Measurements from ENCODE around the gene MAP6D1.

MAP6D1 gene

DNA sequence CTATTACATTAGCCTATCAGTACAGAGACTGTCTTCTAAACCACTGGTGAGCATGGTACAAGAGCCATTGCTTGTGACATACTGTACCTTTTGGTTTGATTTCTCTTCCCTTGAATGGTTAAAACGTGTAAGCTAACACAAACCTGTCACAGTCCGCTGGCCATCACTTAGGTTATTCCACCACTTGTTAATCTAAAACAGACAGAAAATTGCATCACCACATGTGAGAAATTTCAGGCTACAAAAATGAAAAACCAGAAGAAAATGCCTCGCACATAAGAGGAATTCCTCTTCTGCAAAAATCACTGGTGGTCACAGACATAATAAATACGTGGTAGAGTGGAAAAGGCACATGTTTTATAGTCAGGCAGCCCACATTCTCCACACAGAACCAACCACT is 37.2 kb upstream of the MAP6D1 start:
- no peak for DNase-seq (ENCODE audit: low read depth)
- TF ChIP-seq, protein P1, sequence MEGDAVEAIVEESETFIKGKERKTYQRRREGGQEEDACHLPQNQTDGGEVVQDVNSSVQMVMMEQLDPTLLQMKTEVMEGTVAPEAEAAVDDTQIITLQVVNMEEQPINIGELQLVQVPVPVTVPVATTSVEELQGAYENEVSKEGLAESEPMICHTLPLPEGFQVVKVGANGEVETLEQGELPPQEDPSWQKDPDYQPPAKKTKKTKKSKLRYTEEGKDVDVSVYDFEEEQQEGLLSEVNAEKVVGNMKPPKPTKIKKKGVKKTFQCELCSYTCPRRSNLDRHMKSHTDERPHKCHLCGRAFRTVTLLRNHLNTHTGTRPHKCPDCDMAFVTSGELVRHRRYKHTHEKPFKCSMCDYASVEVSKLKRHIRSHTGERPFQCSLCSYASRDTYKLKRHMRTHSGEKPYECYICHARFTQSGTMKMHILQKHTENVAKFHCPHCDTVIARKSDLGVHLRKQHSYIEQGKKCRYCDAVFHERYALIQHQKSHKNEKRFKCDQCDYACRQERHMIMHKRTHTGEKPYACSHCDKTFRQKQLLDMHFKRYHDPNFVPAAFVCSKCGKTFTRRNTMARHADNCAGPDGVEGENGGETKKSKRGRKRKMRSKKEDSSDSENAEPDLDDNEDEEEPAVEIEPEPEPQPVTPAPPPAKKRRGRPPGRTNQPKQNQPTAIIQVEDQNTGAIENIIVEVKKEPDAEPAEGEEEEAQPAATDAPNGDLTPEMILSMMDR (IDR thresholded peaks at IDR 0.05; ENCODE audit: low read depth, low read length): no peak
- TF ChIP-seq MYC (IDR thresholded peaks at IDR 0.05; ENCODE audit: low read depth, low read length) (no peak), POLR2A (IDR thresholded peaks at IDR 0.05; ENCODE audit: extremely low read depth, insufficient read length) (no peak)
- TF ChIP-seq, protein P2, sequence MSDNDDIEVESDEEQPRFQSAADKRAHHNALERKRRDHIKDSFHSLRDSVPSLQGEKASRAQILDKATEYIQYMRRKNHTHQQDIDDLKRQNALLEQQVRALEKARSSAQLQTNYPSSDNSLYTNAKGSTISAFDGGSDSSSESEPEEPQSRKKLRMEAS (IDR thresholded peaks at IDR 0.05; ENCODE audit: low read depth, low read length): no peak
- H3K4me3 ChIP-seq (ENCODE audit: low read depth, low read length): no peak overlapping the region

DNA sequence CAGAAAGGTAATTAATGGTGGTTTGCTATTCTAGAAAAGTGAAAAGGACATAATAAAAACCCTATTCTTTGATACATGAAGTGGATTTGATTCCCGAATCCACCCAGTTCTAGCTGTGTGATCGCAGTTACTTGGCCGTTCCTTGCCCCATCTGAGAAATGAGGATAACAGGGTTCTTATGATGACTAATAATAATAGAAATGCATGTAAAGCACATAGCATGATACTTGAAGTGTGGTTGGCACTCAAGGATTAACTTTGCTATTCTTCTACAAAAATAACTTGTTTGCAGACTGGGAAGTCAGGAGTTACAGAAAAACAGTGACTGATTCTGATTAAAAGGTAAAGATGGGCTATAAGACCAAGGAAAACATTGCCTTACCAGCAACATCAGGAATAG is 32.5 kb upstream of the MAP6D1 start:
- TF ChIP-seq MYC (IDR thresholded peaks at IDR 0.05; ENCODE audit: low read depth, low read length): no peak
- TF ChIP-seq POLR2A (IDR thresholded peaks at IDR 0.05; ENCODE audit: extremely low read depth, insufficient read length): no peak
- TF ChIP-seq, protein P1 (IDR thresholded peaks at IDR 0.05; ENCODE audit: low read depth, low read length): no peak
- TF ChIP-seq, protein P2 (IDR thresholded peaks at IDR 0.05; ENCODE audit: low read depth, low read length): no peak
- DNase-seq (ENCODE audit: low read depth): no peak
- H3K4me3 ChIP-seq (ENCODE audit: low read depth, low read length): no peak overlapping the region

DNA sequence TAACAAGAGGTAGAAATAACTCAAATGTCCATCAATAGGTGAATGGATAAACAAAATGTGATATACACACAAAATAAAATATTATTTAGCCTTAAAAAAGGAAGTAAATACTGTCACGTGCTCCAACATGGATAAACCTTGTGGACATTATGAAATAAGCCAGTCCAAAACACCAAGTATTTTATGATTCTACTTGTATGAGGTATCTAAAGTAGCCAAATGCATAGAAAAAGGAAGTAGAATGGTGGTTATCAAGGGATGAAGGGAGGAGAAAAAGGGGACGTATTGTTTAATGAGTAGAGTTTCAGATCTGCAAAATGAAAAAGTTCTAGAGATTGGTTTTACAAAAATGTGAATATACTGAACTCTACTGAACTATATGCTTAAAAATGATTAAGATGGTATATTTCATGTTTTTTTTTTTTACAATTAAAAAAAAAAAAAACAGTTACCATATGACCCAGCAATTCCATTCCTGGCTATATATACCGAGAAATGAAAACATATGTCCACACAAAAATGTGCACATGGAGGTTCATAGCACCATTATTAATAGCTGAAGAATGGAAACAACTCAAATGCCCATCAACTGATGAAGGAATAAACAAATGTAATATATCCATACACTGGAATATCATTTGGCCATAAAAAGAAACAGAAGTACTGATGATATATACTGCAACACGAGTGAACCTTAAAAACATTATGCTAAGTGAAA is 29.1 kb upstream of the MAP6D1 start:
- H3K4me3 ChIP-seq (ENCODE audit: low read depth, low read length): no peak overlapping the region
- no peak for DNase-seq (ENCODE audit: low read depth)
- TF ChIP-seq, protein P2 (IDR thresholded peaks at IDR 0.05; ENCODE audit: low read depth, low read length): no peak
- TF ChIP-seq MYC (IDR thresholded peaks at IDR 0.05; ENCODE audit: low read depth, low read length) (no peak), POLR2A (IDR thresholded peaks at IDR 0.05; ENCODE audit: extremely low read depth, insufficient read length) (no peak)
- TF ChIP-seq, protein P1 (IDR thresholded peaks at IDR 0.05; ENCODE audit: low read depth, low read length): no peak

DNA sequence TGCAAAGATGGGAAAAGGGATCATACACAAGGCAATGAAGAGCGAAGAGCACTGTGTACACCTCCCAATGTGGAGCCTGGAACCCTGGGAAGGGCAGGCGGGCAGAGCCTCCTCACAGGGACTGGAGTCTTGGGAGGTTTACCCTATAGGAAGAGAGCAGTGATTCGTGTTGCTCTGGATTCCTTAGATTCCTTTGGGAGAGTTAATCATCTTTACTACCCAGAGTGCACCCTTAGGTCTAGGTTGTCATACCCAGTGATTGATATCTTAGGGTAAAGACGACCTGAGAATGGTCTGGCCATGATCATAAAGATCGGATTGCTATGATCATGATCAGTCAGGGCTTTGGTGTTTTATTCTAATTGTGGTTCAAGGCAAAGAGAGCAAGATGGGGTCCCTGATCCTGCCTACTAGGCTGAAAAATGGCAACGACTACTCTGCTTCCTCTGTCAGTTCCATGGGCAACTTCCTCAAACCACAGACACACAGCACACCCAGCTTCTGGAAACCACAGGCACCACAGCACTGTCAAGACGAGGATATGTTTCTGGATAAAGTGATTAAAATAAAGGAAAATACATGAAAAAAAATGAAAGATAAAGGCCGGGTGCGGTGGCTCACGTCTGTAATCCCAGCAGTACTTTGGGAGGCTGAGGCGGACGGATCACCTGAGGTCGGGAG is 20.4 kb upstream of the MAP6D1 start:
- DNase-seq (ENCODE audit: low read depth): peak; percentile 25
- TF ChIP-seq, protein P1 (IDR thresholded peaks at IDR 0.05; ENCODE audit: low read depth, low read length): no peak
- TF ChIP-seq MYC (IDR thresholded peaks at IDR 0.05; ENCODE audit: low read depth, low read length) (no peak), POLR2A (IDR thresholded peaks at IDR 0.05; ENCODE audit: extremely low read depth, insufficient read length) (no peak)
- TF ChIP-seq, protein P2 (IDR thresholded peaks at IDR 0.05; ENCODE audit: low read depth, low read length): no peak

DNA sequence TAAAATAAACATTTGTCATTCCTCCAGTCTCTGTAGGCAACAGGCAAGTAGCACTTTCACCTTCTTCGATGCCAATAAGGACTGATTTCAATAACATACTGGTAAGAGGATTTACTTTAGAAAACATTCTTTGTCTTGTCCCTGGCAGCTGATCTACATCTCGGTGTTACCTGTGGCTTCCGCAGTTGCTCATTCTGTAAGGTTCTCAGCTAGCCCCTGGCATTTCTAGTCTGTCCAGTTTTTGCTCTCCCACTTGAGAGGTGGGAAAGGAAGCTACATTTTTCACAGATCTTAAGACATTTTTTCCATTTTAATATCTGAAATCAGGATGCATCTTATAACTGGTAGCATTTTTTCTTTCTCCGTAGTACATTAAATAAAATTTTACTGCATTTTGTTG is 19.7 kb upstream of the MAP6D1 start:
- no peak for TF ChIP-seq POLR2A (IDR thresholded peaks at IDR 0.05; ENCODE audit: extremely low read depth, insufficient read length)
- TF ChIP-seq, protein P2 (IDR thresholded peaks at IDR 0.05; ENCODE audit: low read depth, low read length): no peak
- TF ChIP-seq, protein P1 (IDR thresholded peaks at IDR 0.05; ENCODE audit: low read depth, low read length): no peak
- TF ChIP-seq MYC (IDR thresholded peaks at IDR 0.05; ENCODE audit: low read depth, low read length): no peak
- H3K4me3 ChIP-seq (ENCODE audit: low read depth, low read length): no peak overlapping the region
- no peak for DNase-seq (ENCODE audit: low read depth)

More for the DNA sequence above, 20.4 kb upstream of the MAP6D1 start:
- no peak overlapping the region for H3K4me3 ChIP-seq (ENCODE audit: low read depth, low read length)

All from NB4 (cell line).